T-helper 2 cell (primary cell): ENCODE data around the gene PLIN5.
A peak's percentile ranks its signal among the peaks of the same experiment; 100 is the strongest.

Source experiments
- DNase-seq, 5 experiments: peaks; one replicate each; pipeline versions ENCODE4 v3.0.0 to v3.0.0-alpha.2; 2012 to 2022

The PLIN5 gene

GRCh38 chr19:4477034-4477801 lies 57.8 kb downstream of the PLIN5 start:
- DNase-seq: no peak

- peak in 1 of 5 experiments; percentile 40 for DNase-seq
Observed at GRCh38 chr19:4474514-4475022, 60.5 kb downstream of the PLIN5 start.

GRCh38 chr19:4473763-4474513 lies 61.1 kb downstream of the PLIN5 start:
- DNase-seq: no peak

- no peak for DNase-seq
Observed at GRCh38 chr19:4473011-4473762, 61.8 kb downstream of the PLIN5 start.
